ENCODE results near the gene PTPRC.

Gene PTPRC

GRCh38 chr1:198676253-198676652, 37.4 kb downstream of the PTPRC start:
- TF ChIP-seq FOXP2 (optimal IDR thresholded peaks at IDR 0.05; ENCODE audit: borderline replicate concordance, extremely low read depth, extremely low read length, insufficient read depth) = no peak
- TF ChIP-seq TAF1 (IDR thresholded peaks at IDR 0.05; ENCODE audit: borderline replicate concordance, insufficient read depth, low read length) = no peak
- no peak for TF ChIP-seq POLR2AphosphoS5 (IDR thresholded peaks at IDR 0.05; ENCODE audit: low read depth, low read length)
- TF ChIP-seq SIN3A (IDR thresholded peaks at IDR 0.05; ENCODE audit: borderline replicate concordance, insufficient read depth, low read length) = no peak
- no peak for TF ChIP-seq REST (IDR thresholded peaks at IDR 0.05; ENCODE audit: insufficient read depth in 1 of 2, low read depth in 2 of 2, low read length in 2 of 2)

GRCh38 chr1:198677027-198677426, 38.2 kb downstream of the PTPRC start:
- TF ChIP-seq POLR2AphosphoS5 (IDR thresholded peaks at IDR 0.05; ENCODE audit: low read depth, low read length) (no peak), REST (IDR thresholded peaks at IDR 0.05; ENCODE audit: insufficient read depth in 1 of 2, low read depth in 2 of 2, low read length in 2 of 2) (no peak), SIN3A (IDR thresholded peaks at IDR 0.05; ENCODE audit: borderline replicate concordance, insufficient read depth, low read length) (no peak), TAF1 (IDR thresholded peaks at IDR 0.05; ENCODE audit: borderline replicate concordance, insufficient read depth, low read length) (no peak), FOXP2 (optimal IDR thresholded peaks at IDR 0.05; ENCODE audit: borderline replicate concordance, extremely low read depth, extremely low read length, insufficient read depth) (no peak)

GRCh38 chr1:198677871-198678270, 39.0 kb downstream of the PTPRC start:
- no peak for TF ChIP-seq SIN3A (IDR thresholded peaks at IDR 0.05; ENCODE audit: borderline replicate concordance, insufficient read depth, low read length)
- TF ChIP-seq REST (IDR thresholded peaks at IDR 0.05; ENCODE audit: insufficient read depth in 1 of 2, low read depth in 2 of 2, low read length in 2 of 2) = no peak
- TF ChIP-seq FOXP2 (optimal IDR thresholded peaks at IDR 0.05; ENCODE audit: borderline replicate concordance, extremely low read depth, extremely low read length, insufficient read depth) = no peak
- TF ChIP-seq POLR2AphosphoS5 (IDR thresholded peaks at IDR 0.05; ENCODE audit: low read depth, low read length) = no peak
- TF ChIP-seq TAF1 (IDR thresholded peaks at IDR 0.05; ENCODE audit: borderline replicate concordance, insufficient read depth, low read length) = no peak

GRCh38 chr1:198678301-198678836, 39.5 kb downstream of the PTPRC start:
- TF ChIP-seq SIN3A (IDR thresholded peaks at IDR 0.05; ENCODE audit: borderline replicate concordance, insufficient read depth, low read length) = no peak
- no peak for TF ChIP-seq FOXP2 (optimal IDR thresholded peaks at IDR 0.05; ENCODE audit: borderline replicate concordance, extremely low read depth, extremely low read length, insufficient read depth)
- no peak for TF ChIP-seq POLR2AphosphoS5 (IDR thresholded peaks at IDR 0.05; ENCODE audit: low read depth, low read length)
- no peak for TF ChIP-seq TAF1 (IDR thresholded peaks at IDR 0.05; ENCODE audit: borderline replicate concordance, insufficient read depth, low read length)
- TF ChIP-seq REST (IDR thresholded peaks at IDR 0.05; ENCODE audit: insufficient read depth in 1 of 2, low read depth in 2 of 2, low read length in 2 of 2) = no peak

Data from PFSK-1 (cell line).